Left forelimb (tissue), 1 donor: ENCODE results near the gene CACNA1F.

Experiments
- DNase-seq: peaks from one replicate; pipeline ENCODE4 v3.0.0-alpha.2; 2018; ENCODE audit warnings: low spot score

The CACNA1F gene

GRCh38 chrX:49233176-49233575, at the start of gene CACNA1F:
Gene CACNA1F (minus strand): TSS chrX:49233340. CDS start chrX:49233309, 31 bp downstream.
- DNase-seq: no peak

GRCh38 chrX:49282647-49283011, 49.5 kb upstream of the CACNA1F start:
- no peak for DNase-seq

GRCh38 chrX:49278081-49278480, 44.9 kb upstream of the CACNA1F start:
- no peak for DNase-seq

GRCh38 chrX:49277535-49277830, 44.3 kb upstream of the CACNA1F start:
- DNase-seq: no peak

- no peak for DNase-seq
These were observed 43.8 kb upstream of the CACNA1F start for GRCh38 chrX:49276671-49277534.

GRCh38 chrX:49276207-49276606, 43.1 kb upstream of the CACNA1F start:
- DNase-seq: no peak

GRCh38 chrX:49273181-49273727, 40.1 kb upstream of the CACNA1F start:
- no peak for DNase-seq

GRCh38 chrX:49272421-49272820, 39.3 kb upstream of the CACNA1F start:
- DNase-seq: no peak

GRCh38 chrX:49271341-49271740, 38.2 kb upstream of the CACNA1F start:
- DNase-seq: no peak

GRCh38 chrX:49270249-49270921, 37.2 kb upstream of the CACNA1F start:
- no peak for DNase-seq

GRCh38 chrX:49269767-49270248, 36.7 kb upstream of the CACNA1F start, which contains the start of gene PPP1R3F:
Gene PPP1R3F (plus strand): TSS chrX:49269793. CDS start chrX:49269870, 77 bp downstream.
- no peak for DNase-seq

GRCh38 chrX:49269010-49269766, 36.0 kb upstream of the CACNA1F start:
- DNase-seq: peak; percentile 94

GRCh38 chrX:49268702-49269009, 35.5 kb upstream of the CACNA1F start:
- no peak for DNase-seq

- no peak for DNase-seq
These were observed 33.6 kb upstream of the CACNA1F start for GRCh38 chrX:49266523-49267445.

GRCh38 chrX:49264460-49264859, 31.3 kb upstream of the CACNA1F start, which contains the start of gene FOXP3:
Gene FOXP3 (minus strand): TSS chrX:49264710. CDS start chrX:49258505, 6,205 bp downstream.
- DNase-seq: no peak

- no peak for DNase-seq
These were observed 30.5 kb upstream of the CACNA1F start for GRCh38 chrX:49263631-49264030.

GRCh38 chrX:49262603-49263002, 29.5 kb upstream of the CACNA1F start:
- no peak for DNase-seq

GRCh38 chrX:49260221-49260985, 27.3 kb upstream of the CACNA1F start:
- DNase-seq: no peak

- DNase-seq: no peak
These were observed 25.6 kb upstream of the CACNA1F start for GRCh38 chrX:49258749-49259124.
